Activated CD4-positive, alpha-beta T cell treated with anti-CD3 and anti-CD28 coated beads, Interleukin-2, amount 50 U/mL, for 48 hours (primary cell): Measurements from ENCODE around the gene SNCAIP.
"Not testable (repeated sequence)": the region's sequence is repeated elsewhere in the genome, so short reads cannot be mapped to it uniquely, and the experiment has no call there.

ENCODE experiments used
- DNase-seq, 2 experiments: peaks; one replicate each; pipeline ENCODE4 v3.0.0-alpha.2; 2020

Gene SNCAIP

GRCh38 chr5:122470365-122470764 is 158.3 kb downstream of the SNCAIP start:
- no peak for DNase-seq

- no peak for DNase-seq
Measured at GRCh38 chr5:122471031-122471751, 159.2 kb downstream of the SNCAIP start.

- no peak for DNase-seq
Measured at GRCh38 chr5:122471752-122472061, 159.7 kb downstream of the SNCAIP start.

- no peak for DNase-seq
Measured at GRCh38 chr5:122473138-122473843, 161.3 kb downstream of the SNCAIP start.

- DNase-seq, result no peak
Measured at GRCh38 chr5:122473941-122474340, 161.9 kb downstream of the SNCAIP start.

GRCh38 chr5:122478741-122479442 is 166.9 kb downstream of the SNCAIP start:
- DNase-seq, result no peak

- no peak for DNase-seq
Measured at GRCh38 chr5:122480146-122480545, 168.1 kb downstream of the SNCAIP start.

- no peak for DNase-seq
Measured at GRCh38 chr5:122484103-122484502, 172.1 kb downstream of the SNCAIP start.

- DNase-seq, result no peak
Measured at GRCh38 chr5:122485226-122485625, 173.2 kb downstream of the SNCAIP start.

- not testable (repeated sequence) for DNase-seq
Measured at GRCh38 chr5:122486616-122487015, 174.6 kb downstream of the SNCAIP start.

- no peak for DNase-seq
Measured at GRCh38 chr5:122490718-122491117, 178.7 kb downstream of the SNCAIP start.

GRCh38 chr5:122492675-122493074 is 180.6 kb downstream of the SNCAIP start:
- no peak for DNase-seq

GRCh38 chr5:122493091-122494021 is 181.3 kb downstream of the SNCAIP start:
- no peak for DNase-seq

GRCh38 chr5:122494109-122494508 is 182.1 kb downstream of the SNCAIP start:
- no peak for DNase-seq

GRCh38 chr5:122498163-122498562 is 186.1 kb downstream of the SNCAIP start:
- no peak for DNase-seq

GRCh38 chr5:122499585-122499984 is 187.5 kb downstream of the SNCAIP start:
- no peak for DNase-seq

GRCh38 chr5:122500245-122501088 is 188.4 kb downstream of the SNCAIP start:
- peak in 1 of 2 experiments; percentile 5 for DNase-seq

GRCh38 chr5:122501089-122501435 is 189.0 kb downstream of the SNCAIP start:
- no peak for DNase-seq

GRCh38 chr5:122507045-122507444 is 195.0 kb downstream of the SNCAIP start:
- no peak for DNase-seq

GRCh38 chr5:122507581-122507980 is 195.5 kb downstream of the SNCAIP start:
- no peak for DNase-seq

- DNase-seq, result no peak
Measured at GRCh38 chr5:122508623-122509022, 196.6 kb downstream of the SNCAIP start.
